MM.1S (cell line): Measurements from ENCODE around the gene GLMP.

Experiments
- EZH2 ChIP-seq: fragments of 300-600 bp; sonication (generic); optimal IDR thresholded peaks from 2 replicates; pipeline ENCODE3; 2017; ENCODE audit warnings: low read depth, mild to moderate bottlenecking, antibody characterized with exemption, low read length, mixed read lengths
- TF ChIP-seq, protein P1 (sequence below): fragments of 300-600 bp; sonication (generic); IDR thresholded peaks from 2 replicates; pipeline ENCODE4 v1.5.1; 2016; ENCODE audit warnings: antibody characterized with exemption, low read length, mixed read lengths

DNA sequence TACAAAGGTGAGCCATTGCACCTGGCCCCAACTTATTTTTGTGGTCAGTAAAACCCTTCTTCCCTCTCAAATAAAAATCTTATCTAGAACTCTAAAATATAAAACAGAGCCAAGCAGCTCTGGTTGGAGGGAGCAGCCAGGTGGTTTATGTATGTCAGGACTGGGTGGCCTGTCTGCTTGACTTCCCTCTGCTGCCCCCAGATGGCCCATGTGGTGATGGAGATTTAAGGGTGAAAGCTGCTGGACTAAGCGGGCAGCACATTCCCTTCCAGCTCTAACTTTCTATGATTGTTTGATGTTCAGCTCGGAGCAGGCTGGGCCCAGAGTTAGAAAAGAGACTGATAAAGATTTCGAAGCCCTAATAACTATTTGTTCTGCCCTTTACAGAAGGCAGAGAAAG is 35.7 kb downstream of the GLMP start:
- TF ChIP-seq, protein P1, sequence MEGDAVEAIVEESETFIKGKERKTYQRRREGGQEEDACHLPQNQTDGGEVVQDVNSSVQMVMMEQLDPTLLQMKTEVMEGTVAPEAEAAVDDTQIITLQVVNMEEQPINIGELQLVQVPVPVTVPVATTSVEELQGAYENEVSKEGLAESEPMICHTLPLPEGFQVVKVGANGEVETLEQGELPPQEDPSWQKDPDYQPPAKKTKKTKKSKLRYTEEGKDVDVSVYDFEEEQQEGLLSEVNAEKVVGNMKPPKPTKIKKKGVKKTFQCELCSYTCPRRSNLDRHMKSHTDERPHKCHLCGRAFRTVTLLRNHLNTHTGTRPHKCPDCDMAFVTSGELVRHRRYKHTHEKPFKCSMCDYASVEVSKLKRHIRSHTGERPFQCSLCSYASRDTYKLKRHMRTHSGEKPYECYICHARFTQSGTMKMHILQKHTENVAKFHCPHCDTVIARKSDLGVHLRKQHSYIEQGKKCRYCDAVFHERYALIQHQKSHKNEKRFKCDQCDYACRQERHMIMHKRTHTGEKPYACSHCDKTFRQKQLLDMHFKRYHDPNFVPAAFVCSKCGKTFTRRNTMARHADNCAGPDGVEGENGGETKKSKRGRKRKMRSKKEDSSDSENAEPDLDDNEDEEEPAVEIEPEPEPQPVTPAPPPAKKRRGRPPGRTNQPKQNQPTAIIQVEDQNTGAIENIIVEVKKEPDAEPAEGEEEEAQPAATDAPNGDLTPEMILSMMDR, result peak; percentile 40
- no peak for TF ChIP-seq EZH2
